ENCODE measurements around the gene CSNK2B.

The CSNK2B gene

DNA sequence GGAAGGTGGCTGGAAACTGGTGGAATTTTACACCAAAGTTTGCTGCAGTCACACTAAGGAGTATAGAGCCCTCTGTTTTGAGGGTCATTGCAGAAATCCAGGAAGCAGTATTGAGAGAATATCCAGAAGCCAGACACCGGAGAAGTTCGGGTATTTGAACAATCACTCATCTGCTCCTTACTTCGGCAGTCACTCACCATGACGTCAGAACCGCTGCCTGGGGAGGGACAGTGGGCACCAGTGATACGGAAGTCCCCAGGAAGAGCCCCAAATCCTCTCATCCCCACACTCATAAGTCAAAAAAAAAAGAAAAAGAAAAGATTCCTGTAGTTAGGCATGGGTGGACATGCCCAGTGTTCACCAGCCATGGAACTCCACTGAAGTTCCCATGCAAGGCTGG is 11.0 kb downstream of the CSNK2B start:
- H3K4me3 ChIP-seq (ENCODE audit: low read depth, low read length): no peak overlapping the region
- TF ChIP-seq, protein P1, sequence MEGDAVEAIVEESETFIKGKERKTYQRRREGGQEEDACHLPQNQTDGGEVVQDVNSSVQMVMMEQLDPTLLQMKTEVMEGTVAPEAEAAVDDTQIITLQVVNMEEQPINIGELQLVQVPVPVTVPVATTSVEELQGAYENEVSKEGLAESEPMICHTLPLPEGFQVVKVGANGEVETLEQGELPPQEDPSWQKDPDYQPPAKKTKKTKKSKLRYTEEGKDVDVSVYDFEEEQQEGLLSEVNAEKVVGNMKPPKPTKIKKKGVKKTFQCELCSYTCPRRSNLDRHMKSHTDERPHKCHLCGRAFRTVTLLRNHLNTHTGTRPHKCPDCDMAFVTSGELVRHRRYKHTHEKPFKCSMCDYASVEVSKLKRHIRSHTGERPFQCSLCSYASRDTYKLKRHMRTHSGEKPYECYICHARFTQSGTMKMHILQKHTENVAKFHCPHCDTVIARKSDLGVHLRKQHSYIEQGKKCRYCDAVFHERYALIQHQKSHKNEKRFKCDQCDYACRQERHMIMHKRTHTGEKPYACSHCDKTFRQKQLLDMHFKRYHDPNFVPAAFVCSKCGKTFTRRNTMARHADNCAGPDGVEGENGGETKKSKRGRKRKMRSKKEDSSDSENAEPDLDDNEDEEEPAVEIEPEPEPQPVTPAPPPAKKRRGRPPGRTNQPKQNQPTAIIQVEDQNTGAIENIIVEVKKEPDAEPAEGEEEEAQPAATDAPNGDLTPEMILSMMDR (IDR thresholded peaks at IDR 0.05; ENCODE audit: low read depth, low read length): no peak

DNA sequence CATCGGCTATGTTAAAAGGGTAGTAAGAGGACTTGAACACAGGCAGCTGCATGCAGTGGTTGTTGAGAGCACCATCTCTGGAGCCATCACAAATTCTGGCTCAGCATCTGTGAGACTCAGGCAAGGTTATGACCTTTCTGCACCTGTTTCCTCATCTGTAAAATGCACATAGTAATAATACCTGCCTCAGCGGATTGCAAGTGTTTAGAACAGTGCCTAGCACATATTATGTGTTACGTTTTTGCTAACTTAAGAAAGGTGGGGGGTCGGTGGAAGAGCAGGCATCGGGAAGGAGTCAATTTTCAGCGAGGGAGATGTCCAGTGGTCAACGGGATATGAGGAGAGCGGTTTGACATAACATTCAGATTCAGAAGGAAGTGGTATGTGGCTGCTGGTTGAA is 12.1 kb downstream of the CSNK2B start:
- H3K4me3 ChIP-seq (ENCODE audit: low read depth, low read length): no peak overlapping the region
- TF ChIP-seq, protein P1 (IDR thresholded peaks at IDR 0.05; ENCODE audit: low read depth, low read length): no peak

DNA sequence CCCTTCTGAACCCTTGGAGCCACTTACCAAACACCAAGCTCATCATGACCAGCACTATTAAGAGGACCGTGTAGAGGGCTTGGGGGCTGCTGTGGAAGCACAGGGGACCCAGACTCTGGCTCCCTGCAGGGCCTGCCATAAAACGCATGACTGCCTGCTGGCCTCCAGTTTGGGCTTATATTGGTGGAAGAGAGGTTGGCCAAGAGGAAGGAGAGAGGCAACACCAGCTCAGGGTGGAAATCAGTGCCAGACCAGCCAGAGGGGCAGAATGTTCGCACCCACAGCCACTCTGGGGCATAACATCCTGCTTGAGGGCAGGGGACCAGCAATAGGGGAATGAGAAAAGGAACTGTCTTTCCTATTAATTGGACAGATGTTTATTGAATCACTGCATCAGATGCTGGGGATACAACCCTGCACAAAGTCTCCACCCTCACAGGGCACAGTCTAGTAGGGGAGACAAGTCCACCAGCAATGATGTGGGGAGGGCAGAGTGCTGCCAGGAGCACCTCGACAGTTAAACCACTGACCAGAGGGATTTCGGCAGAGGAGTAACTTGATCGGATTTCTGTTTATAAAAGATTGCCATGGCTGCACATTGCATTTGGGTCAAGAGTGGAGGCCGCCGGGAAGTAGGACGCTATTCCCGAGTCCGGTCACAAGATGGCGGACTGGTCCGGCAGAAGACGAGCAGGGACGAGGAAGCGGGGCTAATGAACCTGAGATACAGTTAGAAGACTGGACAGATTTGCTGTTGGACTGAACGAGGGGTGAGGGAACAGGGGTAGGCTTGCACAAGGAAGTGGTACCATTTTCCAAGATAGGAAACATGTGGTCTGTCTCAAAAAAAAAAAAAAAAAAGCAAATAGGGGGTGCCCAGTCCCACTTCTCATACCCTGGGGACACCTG is 14.6 kb downstream of the CSNK2B start, which contains the start of gene LY6G5C:
Gene LY6G5C, minus strand, starts transcription at position 842 of the 909 bp plus-strand sequence. Its CDS starts 694 bp downstream, at position 148.
- H3K4me3 ChIP-seq (ENCODE audit: low read depth, low read length): peak within 1 kb of the TSS; percentile 57
- TF ChIP-seq, protein P1 (IDR thresholded peaks at IDR 0.05; ENCODE audit: low read depth, low read length): peak; percentile 54

DNA sequence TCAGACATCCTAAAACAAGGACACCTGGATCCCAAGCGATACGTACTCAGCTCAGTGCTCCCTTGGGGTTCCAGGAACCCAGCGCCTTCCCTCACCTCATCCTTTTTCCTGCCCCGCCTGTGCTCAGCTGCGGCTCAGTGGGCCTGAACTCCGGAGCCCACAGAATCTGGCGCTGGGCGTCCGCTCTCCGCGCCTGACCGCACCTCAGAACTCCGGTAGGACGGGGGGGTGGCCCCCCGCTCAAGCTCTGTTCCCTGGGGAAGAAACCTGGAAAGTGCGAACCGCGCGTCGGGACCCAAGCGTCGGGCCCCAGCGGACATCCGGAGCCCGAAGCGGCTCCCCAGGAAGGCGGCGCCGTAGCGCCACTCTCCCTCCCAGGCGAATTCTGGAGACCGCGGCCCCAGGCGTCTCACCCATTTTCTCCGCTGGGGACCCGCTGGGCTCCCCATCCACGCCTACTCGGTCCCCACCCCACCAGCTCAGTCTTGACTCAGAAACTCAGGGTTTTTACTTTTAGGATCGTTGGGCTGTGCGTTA is 15.3 kb downstream of the CSNK2B start:
- H3K4me3 ChIP-seq (ENCODE audit: low read depth, low read length): peak overlapping the region; percentile 57
- TF ChIP-seq, protein P1 (IDR thresholded peaks at IDR 0.05; ENCODE audit: low read depth, low read length): no peak

DNA sequence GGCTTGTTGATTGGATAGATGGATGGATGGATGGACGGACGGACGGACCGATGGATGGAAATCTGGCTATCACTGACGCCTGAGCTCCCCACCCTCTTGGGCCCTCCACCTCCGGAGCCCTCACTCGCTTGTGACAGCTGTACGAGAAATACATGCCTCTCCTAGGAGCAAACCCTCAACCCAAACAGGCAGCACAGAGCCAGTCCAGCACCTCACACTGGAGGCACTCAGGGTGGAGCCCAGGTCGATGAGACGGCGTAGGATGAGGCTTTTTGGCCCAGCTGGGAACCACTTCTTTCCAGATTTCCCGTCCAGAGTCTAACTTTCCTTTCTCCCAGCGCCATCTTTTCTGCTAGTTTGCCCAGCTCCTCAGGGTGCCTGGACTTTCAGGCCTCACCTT is 17.7 kb downstream of the CSNK2B start:
- H3K4me3 ChIP-seq (ENCODE audit: low read depth, low read length): no peak overlapping the region
- TF ChIP-seq, protein P1 (IDR thresholded peaks at IDR 0.05; ENCODE audit: low read depth, low read length): no peak

DNA sequence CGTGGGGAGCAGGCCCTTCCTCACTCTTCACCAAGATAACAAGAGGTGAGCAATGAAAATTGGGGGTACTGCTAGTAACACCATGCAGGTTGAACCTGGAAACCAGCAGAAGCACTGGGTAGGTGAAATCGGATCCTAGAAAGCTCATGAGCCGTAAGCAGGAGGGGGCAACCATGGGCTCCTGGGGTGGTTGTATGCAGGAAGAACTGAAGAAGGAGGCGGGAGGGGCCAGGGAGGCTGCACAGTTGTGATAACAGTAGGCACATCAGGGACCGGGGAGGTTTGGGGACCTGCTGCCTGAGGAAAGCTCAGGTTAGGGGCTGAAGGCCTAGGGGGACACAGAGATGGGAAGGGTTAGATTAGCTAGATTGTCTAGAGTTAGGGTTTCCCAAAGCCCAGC is 20.6 kb downstream of the CSNK2B start:
- no peak overlapping the region for H3K4me3 ChIP-seq (ENCODE audit: low read depth, low read length)
- TF ChIP-seq, protein P1 (IDR thresholded peaks at IDR 0.05; ENCODE audit: low read depth, low read length): no peak

DNA sequence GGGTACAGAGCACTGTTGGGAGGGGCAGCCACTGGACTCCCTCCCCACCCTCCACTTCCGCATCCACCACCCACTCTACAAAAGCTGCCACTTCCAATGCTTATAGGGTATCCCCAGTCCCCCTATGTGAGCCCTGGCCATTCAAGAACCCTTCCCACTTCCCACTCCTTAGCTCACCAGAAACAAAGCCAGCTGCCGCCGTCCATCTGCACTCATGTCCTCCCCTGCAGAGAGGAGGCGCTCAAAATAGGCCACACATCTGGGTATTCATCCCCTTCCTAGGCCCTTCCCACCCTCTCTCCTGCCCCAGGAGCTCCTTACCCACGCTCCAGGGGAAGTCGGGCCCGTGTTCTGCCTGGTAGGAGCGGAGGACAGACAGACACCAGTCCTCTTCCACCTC is 21.4 kb downstream of the CSNK2B start:
- H3K4me3 ChIP-seq (ENCODE audit: low read depth, low read length): no peak overlapping the region
- TF ChIP-seq, protein P1 (IDR thresholded peaks at IDR 0.05; ENCODE audit: low read depth, low read length): no peak
